Endothelial cell (in vitro differentiated cells): ENCODE results near the gene HDLBP. TPM values are rescaled to one million over a fixed set of nuclear protein-coding genes. Genes with fewer than 3 reads are reported as not detected.
A peak's percentile ranks its signal among the peaks of the same experiment; 100 is the strongest.

ENCODE experiments used
- DNase-seq: peaks from one replicate; pipeline ENCODE4 v3.0.0; 2021; ENCODE audit warnings: low spot score
- H3K27ac Mint-ChIP-seq: one replicate; pipeline ENCODE4 v1.8.0; 2021; ENCODE audit warnings: mixed read lengths, inconsistent platforms; ENCODE audit not compliant: unreplicated experiment
- H3K27me3 Mint-ChIP-seq: one replicate; pipeline ENCODE4 v1.8.0; 2021; ENCODE audit warnings: mild to moderate bottlenecking, moderate library complexity, mixed read lengths, inconsistent platforms; ENCODE audit not compliant: unreplicated experiment
- H3K36me3 Mint-ChIP-seq: one replicate; pipeline ENCODE4 v1.8.0; 2021; ENCODE audit warnings: mild to moderate bottlenecking, low read depth, mixed read lengths, inconsistent platforms; ENCODE audit not compliant: unreplicated experiment
- H3K4me1 Mint-ChIP-seq: one replicate; pipeline ENCODE4 v1.8.0; 2021; ENCODE audit warnings: mild to moderate bottlenecking, mixed read lengths, inconsistent platforms; ENCODE audit not compliant: unreplicated experiment
- H3K4me3 Mint-ChIP-seq: one replicate; pipeline ENCODE4 v1.8.0; 2021; ENCODE audit warnings: mild to moderate bottlenecking, mixed read lengths, inconsistent platforms; ENCODE audit not compliant: unreplicated experiment
- H3K9me3 Mint-ChIP-seq: one replicate; pipeline ENCODE4 v1.8.0; 2021; ENCODE audit warnings: mixed read lengths, inconsistent platforms; ENCODE audit not compliant: unreplicated experiment
- total RNA-seq: library from RNA; stranded (reverse); fragmentation: NEBNext Ultra II Directional; extraction: Animal tissue kit (Norgen Biotek cat#: 25700); gene quantifications from one replicate; pipeline ENCODE4 v1.2.1, GENCODE V29; 2021; ENCODE audit not compliant: unreplicated experiment
- TF ChIP-seq, protein P1 (sequence below): fragments of 200-600 bp; sonication (generic); IDR thresholded peaks from one replicate; pipeline ENCODE4 v1.5.0; 2021; ENCODE audit warnings: antibody characterized with exemption; ENCODE audit not compliant: unreplicated experiment

HDLBP gene
- total RNA-seq, 1 donor from 2014 or later: 364 TPM

DNA sequence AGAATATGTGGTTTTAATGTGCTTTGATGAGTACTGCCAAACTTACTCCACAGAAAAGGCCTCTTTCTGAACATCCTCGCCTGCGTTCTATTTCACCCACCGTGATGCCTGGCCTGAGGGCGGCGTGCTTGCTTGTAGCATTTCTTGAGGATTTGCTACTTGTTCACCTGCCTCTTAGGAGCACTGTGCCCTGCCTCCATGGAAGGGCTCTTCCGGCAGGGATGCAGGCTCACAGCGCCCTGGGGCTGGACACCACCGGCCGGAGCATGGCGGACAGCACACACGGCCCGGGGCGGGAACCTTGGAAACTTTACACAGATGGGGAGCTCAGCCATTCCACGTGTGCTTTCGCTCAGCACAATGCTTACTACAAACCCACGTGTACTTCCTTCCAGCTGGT is 89.9 kb downstream of the HDLBP start:
- TF ChIP-seq, protein P1, sequence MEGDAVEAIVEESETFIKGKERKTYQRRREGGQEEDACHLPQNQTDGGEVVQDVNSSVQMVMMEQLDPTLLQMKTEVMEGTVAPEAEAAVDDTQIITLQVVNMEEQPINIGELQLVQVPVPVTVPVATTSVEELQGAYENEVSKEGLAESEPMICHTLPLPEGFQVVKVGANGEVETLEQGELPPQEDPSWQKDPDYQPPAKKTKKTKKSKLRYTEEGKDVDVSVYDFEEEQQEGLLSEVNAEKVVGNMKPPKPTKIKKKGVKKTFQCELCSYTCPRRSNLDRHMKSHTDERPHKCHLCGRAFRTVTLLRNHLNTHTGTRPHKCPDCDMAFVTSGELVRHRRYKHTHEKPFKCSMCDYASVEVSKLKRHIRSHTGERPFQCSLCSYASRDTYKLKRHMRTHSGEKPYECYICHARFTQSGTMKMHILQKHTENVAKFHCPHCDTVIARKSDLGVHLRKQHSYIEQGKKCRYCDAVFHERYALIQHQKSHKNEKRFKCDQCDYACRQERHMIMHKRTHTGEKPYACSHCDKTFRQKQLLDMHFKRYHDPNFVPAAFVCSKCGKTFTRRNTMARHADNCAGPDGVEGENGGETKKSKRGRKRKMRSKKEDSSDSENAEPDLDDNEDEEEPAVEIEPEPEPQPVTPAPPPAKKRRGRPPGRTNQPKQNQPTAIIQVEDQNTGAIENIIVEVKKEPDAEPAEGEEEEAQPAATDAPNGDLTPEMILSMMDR: no peak
- no peaks in the 10 kb centered on the region for H3K9me3 Mint-ChIP-seq
- peaks cover 36% of the 10 kb centered on the region for H3K4me1 Mint-ChIP-seq
- no peak for DNase-seq
- peaks cover 15% of the 10 kb centered on the region for H3K27me3 Mint-ChIP-seq
- no peak overlapping the region for H3K4me3 Mint-ChIP-seq
- peaks cover 31% of the 10 kb centered on the region for H3K36me3 Mint-ChIP-seq
- H3K27ac Mint-ChIP-seq: no peak overlapping the region

DNA sequence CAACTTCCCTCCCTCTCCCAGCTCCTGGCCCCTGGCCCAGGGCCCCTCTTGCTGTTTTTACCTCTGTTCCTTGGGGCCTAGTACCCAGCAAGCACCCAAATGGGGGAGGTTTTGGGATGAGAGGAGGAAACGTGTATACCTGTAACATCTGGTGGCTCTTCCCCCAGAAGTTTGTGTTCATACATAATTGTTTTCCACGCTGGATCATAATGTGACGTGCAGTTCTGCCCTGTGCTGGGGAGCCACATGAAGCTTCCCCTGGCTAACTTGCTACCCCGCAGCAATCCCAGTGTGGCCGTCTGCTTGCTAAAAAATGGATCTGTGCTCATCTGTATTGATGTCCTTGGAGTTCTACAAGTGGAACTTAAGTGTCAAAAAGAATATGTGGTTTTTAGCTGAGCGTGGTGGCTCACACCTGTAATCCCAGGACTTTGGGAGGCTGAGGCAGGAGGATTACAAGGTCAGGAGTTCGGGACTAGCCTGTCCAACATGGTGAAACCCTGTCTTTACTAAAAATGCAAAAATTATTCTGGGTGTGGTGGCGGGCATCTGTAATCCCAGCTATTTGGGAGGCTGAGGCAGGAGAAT is 90.5 kb downstream of the HDLBP start:
- H3K4me3 Mint-ChIP-seq: peak overlapping the region; percentile 47
- TF ChIP-seq, protein P1: no peak
- peaks cover 26% of the 10 kb centered on the region for H3K36me3 Mint-ChIP-seq
- no peak for DNase-seq
- peaks cover 35% of the 10 kb centered on the region for H3K4me1 Mint-ChIP-seq
- peaks cover 15% of the 10 kb centered on the region for H3K27me3 Mint-ChIP-seq
- no peaks in the 10 kb centered on the region for H3K9me3 Mint-ChIP-seq
- peak overlapping the region; percentile 18 for H3K27ac Mint-ChIP-seq

DNA sequence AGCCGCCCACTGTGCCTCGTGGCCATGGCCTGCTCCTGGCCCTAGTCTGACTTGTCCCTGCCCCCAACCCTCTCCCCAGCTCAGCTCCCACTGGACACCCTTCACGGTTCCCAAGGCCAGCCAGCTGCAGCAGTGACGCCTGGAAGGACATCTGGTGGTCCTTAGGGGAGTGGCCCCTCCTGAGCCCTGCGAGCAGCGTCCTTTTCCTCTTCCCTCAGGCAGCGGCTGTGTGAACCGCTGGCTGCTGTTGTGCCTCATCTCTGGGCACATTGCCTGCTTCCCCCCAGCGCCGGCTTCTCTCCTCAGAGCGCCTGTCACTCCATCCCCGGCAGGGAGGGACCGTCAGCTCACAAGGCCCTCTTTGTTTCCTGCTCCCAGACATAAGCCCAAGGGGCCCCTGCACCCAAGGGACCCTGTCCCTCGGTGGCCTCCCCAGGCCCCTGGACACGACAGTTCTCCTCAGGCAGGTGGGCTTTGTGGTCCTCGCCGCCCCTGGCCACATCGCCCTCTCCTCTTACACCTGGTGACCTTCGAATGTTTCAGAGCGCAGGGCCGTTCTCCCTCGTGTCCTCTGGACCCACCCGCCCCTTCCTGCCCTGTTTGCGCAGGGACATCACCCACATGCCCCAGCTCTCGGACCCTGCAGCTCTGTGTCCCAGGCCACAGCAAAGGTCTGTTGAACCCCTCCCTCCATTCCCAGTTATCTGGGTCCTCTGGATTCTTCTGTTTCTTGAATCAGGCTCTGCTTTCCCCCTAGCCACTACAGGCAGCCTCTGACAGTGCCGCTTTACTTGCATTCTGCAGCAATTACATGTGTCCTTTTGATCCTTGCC is 91.2 kb downstream of the HDLBP start:
- peak overlapping the region; percentile 47 for H3K4me3 Mint-ChIP-seq
- peak overlapping the region; percentile 18 for H3K27ac Mint-ChIP-seq
- H3K4me1 Mint-ChIP-seq: peaks cover 33% of the 10 kb centered on the region
- H3K9me3 Mint-ChIP-seq: no peaks in the 10 kb centered on the region
- peaks cover 24% of the 10 kb centered on the region for H3K36me3 Mint-ChIP-seq
- no peak for DNase-seq
- H3K27me3 Mint-ChIP-seq: peaks cover 15% of the 10 kb centered on the region
- TF ChIP-seq, protein P1: no peak

DNA sequence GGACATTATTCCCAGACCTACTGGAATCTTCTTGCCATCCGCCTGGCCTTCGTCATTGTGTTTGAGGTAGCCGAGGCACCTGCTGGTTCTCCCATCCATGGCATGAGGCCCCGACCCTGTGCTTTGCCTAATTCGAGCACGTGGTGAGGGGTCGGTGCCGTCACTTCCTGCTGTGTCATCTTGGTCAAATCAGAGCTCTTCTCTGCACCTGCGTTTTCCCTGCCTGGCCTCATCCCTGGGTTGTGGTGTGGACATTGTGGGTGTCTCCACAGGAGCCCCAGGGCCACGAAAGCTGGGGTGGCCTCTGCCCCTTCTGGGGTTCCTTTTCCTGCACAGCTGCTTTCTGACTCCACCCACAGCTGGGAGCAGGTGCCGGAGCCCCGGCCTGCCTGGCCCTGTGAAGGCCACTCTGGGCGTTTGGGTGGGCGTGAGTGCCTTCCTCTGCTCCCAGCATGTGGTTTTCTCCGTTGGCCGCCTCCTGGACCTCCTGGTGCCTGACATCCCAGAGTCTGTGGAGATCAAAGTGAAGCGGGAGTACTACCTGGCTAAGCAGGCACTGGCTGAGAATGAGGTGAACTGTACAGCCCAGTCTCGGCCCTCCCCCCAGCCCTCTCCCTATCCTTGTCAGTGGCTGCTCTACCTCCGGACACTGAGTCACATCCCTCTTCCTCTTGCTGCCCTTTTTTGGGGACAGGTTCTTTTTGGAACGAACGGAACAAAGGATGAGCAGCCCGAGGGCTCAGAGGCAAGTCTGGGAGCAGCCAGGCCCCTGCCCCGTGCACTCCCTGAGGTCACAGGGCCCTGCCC is 92.1 kb downstream of the HDLBP start:
- Mint-ChIP-seq H3K36me3 (peaks cover 23% of the 10 kb centered on the region), H3K4me3 (no peak overlapping the region), H3K4me1 (peaks cover 36% of the 10 kb centered on the region), H3K9me3 (no peaks in the 10 kb centered on the region), H3K27ac (no peak overlapping the region), H3K27me3 (peaks cover 16% of the 10 kb centered on the region)
- DNase-seq: no peak
- TF ChIP-seq, protein P1: no peak
